GM21786 (cell line): ENCODE measurements around the gene BDH1.
A peak's percentile ranks its signal among the peaks of the same experiment; 100 is the strongest.
"Not testable (repeated sequence)": the region's sequence is repeated elsewhere in the genome, so short reads cannot be mapped to it uniquely, and the experiment has no call there.

Source experiments
- ATAC-seq: cut with Tn5 transposase; IDR thresholded peaks from one replicate; pipeline ENCODE4 v1.9.1; 2021; ENCODE audit not compliant: unreplicated experiment

The BDH1 gene, protein sequence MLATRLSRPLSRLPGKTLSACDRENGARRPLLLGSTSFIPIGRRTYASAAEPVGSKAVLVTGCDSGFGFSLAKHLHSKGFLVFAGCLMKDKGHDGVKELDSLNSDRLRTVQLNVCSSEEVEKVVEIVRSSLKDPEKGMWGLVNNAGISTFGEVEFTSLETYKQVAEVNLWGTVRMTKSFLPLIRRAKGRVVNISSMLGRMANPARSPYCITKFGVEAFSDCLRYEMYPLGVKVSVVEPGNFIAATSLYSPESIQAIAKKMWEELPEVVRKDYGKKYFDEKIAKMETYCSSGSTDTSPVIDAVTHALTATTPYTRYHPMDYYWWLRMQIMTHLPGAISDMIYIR

DNA sequence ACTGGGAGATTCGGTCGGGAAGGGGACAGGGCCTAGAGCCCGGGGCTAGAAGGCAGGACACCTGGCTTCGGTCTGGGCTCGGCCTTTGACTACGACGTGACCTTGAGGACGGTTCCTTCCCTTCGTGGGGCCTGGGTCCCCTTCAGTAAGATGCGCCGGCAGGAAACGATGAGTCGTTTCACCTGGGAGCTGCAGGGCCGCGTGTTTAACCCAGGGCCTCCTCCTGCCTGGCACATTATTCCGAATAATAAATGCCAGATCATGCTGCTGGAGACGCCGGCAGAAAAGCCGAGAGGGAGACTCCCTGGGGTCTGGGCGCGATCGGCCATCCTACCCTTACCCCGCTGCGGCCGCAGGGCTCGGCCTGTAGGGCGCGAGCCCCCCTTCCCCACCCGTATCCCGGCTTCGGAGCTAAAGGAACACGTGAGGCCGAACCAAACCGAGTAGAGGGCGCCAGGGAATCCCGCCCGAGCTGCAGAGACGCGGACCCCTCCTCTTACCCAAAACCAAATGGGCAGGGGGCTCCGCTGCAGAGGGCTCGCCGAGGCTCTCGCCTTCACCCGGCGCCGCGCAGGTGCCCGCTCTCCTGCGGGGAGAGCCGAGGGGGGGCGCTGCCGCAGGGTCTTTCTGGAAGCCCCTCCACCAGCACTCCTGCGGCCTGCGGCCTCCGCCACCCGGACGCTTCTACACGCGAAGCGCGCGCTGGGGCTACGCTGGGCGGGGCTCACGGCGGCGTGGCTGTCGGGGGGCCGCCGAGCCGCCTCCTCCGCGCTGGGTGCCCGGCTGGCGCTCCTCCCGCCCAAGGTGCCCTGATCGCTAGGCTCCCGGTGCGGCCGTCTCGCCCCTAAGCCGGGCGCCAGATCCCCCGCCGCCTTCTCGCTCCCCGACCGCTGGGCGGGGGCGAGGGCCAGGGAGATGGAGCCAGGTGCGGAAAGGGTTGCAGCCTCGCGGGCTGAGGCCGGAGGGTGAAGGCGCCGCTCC, at the start of gene BDH1:
Gene BDH1 (minus strand): TSS at position 688 of the 981 bp plus-strand sequence. CDS start 9,525 bp downstream, outside the sequence.
- ATAC-seq = peak; percentile 28

GRCh38 chr3:197603317-197603933, 47.7 kb upstream of the BDH1 start:
- no peak for ATAC-seq

DNA sequence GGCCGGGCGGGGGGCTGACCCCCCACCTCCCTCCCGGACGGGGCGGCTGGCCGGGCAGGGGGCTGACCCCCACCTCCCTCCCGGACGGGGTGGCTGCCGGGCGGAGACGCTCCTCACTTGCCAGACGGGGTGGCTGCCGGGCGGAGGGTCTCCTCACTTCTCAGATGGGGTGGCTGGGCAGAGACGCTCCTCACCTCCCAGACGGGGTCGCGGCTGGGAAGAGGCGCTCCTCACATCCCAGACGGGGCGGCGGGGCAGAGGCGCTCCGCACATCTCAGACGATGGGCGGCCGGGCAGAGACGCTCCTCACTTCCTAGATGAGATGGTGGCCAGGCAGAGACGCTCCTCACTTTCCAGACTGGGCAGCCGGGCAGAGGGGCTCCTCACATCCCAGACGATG, 46.6 kb upstream of the BDH1 start:
- not testable (repeated sequence) for ATAC-seq

DNA sequence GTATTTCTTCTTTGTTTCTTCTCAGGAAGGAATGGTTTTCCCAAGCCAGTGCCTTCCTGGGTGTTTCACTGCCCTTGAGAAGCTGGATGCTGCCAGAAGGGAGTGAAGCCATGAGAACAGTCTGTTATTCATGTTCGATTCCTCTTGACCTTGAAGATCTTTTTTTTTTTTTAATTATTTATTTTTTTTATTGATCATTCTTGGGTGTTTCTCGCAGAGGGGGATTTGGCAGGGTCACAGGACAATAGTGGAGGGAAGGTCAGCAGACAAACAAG, 45.7 kb upstream of the BDH1 start:
- not testable (repeated sequence) for ATAC-seq

DNA sequence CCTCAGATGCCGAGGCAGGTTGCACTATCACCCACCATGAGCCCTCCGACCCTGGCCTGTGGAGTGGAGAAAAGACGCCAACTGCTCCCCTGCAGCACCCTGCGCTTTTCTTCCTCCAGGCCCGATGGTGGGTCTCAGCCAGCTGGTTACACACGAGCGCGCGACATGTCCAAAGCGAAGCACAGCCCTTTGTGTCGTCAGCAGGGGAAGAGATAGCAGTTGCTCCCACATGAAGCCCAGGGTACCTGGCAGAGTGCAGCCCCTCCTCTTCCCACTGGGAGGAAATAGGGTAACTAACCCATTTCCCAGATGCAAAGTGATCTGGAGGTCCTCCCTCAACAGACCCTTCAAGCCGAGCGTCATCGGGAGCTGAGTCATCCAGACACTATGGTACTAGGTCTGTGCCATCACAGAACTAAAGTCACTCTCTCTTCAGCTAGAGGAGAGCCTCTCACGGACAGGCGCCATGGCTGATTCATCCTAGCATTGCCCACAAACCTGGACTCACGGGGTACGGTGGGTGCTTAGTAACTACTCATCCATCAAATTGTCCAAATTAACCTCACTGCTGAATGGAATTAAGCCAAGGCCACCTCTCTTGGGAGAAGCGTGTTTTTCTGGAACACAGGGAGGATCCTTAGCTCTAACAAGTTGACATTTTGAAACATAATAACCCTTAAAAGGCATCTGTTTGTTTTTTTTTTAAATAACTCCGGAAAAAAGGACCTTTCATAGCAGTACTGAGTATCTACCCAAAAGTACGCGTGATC, 45.2 kb upstream of the BDH1 start:
- no peak for ATAC-seq

GRCh38 chr3:197599089-197599765, 43.5 kb upstream of the BDH1 start:
- ATAC-seq = peak; percentile 89

DNA sequence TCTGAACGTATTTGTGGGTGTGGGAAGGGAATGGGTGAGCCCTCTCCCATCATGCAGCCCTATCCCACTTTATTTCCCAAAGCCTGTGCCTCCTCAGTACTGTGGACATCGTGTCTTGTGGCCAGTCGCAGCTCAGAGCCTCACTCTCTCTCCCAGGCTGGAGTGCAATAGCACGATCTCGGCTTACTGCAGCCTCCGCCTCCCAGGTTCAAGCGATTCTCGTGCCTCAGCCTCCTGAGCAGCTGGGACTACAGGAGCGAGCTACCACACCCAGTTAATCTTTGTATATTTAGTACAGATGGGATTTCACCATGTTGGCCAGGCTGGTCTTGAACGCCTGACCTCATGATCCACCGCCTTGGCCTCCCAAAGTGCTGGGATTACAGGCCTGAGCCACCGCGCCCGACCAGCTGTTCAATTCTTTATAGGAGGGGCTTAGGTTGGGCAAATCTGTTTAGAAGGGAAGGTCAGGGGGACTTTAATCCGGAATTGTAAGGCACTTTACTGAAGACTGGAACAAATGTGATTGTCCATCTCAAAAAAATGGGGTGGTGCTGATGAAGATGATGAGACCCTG, 42.7 kb upstream of the BDH1 start:
- no peak for ATAC-seq

GRCh38 chr3:197597335-197597734, 41.6 kb upstream of the BDH1 start:
- no peak for ATAC-seq

- no peak for ATAC-seq
Observed at GRCh38 chr3:197595470-197596185, 39.9 kb upstream of the BDH1 start.

DNA sequence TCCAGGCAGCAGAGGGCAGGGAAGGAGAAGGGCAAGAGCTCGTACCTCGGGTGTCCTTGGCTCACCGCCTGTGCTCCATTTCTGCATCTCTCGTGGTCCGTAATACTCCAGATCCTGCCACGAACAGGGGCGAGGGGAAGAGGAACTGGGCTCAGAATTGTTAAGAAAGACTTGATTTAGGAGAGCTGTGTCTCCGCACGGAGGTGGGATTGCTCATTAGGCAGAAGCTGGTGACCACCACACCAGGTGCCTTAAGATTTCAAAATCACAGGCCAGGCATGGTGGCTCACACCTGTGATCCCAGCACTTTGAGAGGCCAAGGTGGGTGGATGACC, 37.2 kb upstream of the BDH1 start:
- ATAC-seq = no peak

GRCh38 chr3:197592361-197593045, 36.7 kb upstream of the BDH1 start:
- ATAC-seq = no peak

DNA sequence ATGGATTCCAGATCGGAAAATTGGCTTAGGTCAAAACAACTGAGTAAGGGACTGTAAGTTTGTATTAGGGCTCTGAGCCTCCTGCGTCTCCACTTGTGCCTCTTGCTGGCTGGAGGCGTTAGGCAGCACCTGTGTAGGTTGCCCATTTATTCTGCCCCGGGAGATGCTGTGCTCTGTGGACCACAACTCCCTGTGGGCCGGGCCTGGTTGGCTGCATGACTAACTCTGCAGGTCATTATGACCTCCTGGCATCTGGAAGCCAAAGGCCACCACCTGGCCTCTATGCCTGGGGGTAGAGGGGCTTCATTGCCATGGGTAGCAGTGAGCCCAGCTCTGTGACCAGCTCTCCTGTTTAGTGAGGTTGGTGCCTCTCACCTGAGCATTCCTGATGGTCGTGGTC, 36.0 kb upstream of the BDH1 start:
- ATAC-seq = no peak

DNA sequence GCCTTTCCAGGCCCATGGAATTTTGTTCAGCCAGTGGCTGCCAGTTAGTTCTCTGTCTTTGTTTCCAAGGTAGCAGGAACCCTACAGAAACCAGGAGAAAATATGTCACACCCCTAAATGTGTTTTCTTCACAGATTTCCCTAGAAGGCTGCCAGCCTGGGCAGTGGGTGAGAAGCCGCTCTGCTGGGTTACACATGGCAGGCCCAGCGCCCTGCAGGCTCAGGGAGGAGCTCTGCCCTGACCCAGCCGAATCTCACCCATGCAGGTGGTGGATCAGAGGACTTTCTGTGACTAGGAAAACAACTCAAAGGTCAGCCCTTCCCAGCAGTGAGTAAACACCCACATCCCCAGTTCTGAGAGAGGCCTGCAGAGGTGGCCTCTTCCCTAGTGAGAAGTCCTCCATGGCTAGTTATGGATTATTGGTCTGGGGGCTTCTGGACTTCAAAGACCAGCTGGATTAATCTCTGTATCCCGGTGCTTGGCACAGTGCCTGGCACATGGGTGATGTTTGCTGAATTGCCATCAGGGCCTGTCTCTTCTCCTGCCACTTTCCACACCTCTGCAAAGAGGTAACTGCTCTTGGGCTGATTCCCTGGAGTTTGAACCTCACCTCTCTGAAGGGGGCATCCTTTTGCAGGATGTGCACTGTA, 34.7 kb upstream of the BDH1 start:
- ATAC-seq = no peak

- ATAC-seq = no peak
Observed at GRCh38 chr3:197589545-197589944, 33.8 kb upstream of the BDH1 start.

DNA sequence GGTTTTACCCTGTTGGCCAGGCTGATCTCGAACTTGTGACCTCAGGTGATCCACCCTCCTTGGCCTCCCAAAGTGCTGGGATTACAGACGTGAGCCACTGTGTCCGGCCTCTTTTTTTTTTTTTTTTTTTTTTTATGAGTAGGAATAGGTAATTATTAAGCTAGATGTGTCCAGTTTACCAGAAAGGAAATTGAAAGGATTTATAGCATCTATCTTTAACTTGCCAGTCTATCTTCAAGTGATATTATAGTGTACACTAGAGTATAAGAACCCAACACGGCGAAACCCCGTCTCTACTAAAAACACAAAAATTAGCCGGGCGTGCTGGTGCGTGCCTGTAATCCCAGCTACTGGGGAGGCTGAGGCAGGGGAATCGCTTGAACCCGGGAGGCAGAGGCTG, 31.0 kb upstream of the BDH1 start:
- not testable (repeated sequence) for ATAC-seq

- ATAC-seq = no peak
Observed at GRCh38 chr3:197586181-197586580, 30.4 kb upstream of the BDH1 start.

DNA sequence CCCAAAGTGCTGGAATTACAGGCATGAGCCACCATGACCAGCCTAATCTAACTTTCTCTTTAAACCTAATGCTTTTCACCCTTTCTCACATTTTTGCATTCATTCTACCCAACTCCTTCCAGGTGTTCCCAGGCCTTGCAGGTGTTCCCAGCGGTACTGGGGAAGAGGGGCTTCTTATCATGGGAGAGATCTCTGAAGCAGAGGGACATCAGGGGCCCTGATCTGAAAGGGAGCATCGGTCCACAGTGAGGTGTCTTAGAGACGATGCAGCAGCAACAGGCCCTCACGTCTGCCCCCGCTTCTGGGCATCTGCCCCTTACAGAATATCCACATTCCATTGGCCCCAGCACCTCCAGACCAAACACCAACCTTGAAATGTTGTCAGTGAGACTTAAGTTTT, 29.0 kb upstream of the BDH1 start:
- no peak for ATAC-seq

- ATAC-seq = no peak
Observed at GRCh38 chr3:197583371-197583770, 27.6 kb upstream of the BDH1 start.
